PC-3 (cell line): Measurements from ENCODE around the gene GOLGA8H.
"Not testable (repeated sequence)": the region's sequence is repeated elsewhere in the genome, so short reads cannot be mapped to it uniquely, and the experiment has no call there.

Source experiments
- CTCF ChIP-seq: fragments of 300-600 bp; sonication (generic); conservative IDR thresholded peaks from 2 replicates; pipeline ENCODE4 v1.5.1; 2017; ENCODE audit warnings: antibody characterized with exemption, low read depth, mild to moderate bottlenecking, low read length
- EZH2 ChIP-seq: fragments of 300-600 bp; sonication (generic); IDR thresholded peaks from one replicate; pipeline ENCODE4 v1.6.1; 2017; ENCODE audit warnings: antibody characterized with exemption, mild to moderate bottlenecking, low read length; ENCODE audit not compliant: unreplicated experiment

DNA sequence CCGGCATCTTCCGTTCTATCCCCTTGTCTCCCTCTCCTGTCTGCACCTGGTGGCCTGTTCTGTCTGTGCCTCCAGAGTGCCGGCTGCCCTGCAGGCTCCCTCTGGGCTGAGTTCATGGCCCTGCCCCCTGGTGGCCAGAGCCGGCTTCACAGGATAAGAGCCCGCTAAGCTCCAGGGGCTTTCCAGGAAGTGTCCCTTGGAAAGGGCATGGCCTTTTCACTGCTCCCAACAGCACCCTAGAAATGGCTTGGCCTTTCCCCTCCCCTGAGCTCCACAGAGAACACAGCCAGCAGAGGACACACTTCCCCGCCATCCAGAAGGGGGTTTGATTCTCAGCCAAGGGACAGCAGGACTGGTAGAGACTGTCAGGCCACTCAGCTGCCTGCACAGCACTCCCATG is 36.9 kb upstream of the GOLGA8H start:
- not testable (repeated sequence) for TF ChIP-seq CTCF, EZH2
